OCI-LY1 (cell line): ENCODE results near the gene CFAP61.

Experiments
- H2AFZ ChIP-seq: fragments of 200-600 bp; sonication (generic), shearing (Covaris generic); 2 replicates; pipeline ENCODE4 v1.6.0; 2014; ENCODE audit warnings: antibody characterized with exemption, mild to moderate bottlenecking, low read length
- H3F3A ChIP-seq: fragments of 200-600 bp; sonication (generic), shearing (Covaris generic); 2 replicates; pipeline ENCODE4 v1.6.0; 2014; ENCODE audit warnings: mild to moderate bottlenecking, antibody characterized with exemption, low read length, moderate library complexity; ENCODE audit not compliant: insufficient read depth
- H3K27ac ChIP-seq: fragments of 200-600 bp; sonication (generic); 2 replicates; pipeline ENCODE4 v1.5.1; 2014; ENCODE audit warnings: low read length, mixed run types, mild to moderate bottlenecking, low read depth; ENCODE audit not compliant: poor library complexity, severe bottlenecking
- H3K27me3 ChIP-seq: fragments of 200-600 bp; sonication (generic); 2 replicates; pipeline ENCODE4 v1.6.0; 2014; ENCODE audit warnings: antibody characterized with exemption, mild to moderate bottlenecking, low read length, moderate library complexity; ENCODE audit not compliant: insufficient read depth
- H3K36me3 ChIP-seq: fragments of 200-600 bp; sonication (generic); 2 replicates; pipeline ENCODE4 v1.6.1; 2014; ENCODE audit warnings: mild to moderate bottlenecking, antibody characterized with exemption, low read length, moderate library complexity, mixed read lengths; ENCODE audit not compliant: insufficient read depth
- H3K4me1 ChIP-seq: fragments of 200-600 bp; sonication (generic); 2 replicates; pipeline ENCODE4 v1.5.1; 2014; ENCODE audit warnings: mild to moderate bottlenecking, low read length, moderate library complexity; ENCODE audit not compliant: insufficient read depth, severe bottlenecking
- H3K4me2 ChIP-seq: fragments of 200-600 bp; sonication (generic), shearing (Covaris generic); 2 replicates; pipeline ENCODE4 v1.6.1; 2014; ENCODE audit warnings: low read length
- H3K4me3 ChIP-seq: fragments of 200-600 bp; sonication (generic); 2 replicates; pipeline ENCODE4 v1.5.1; 2014; ENCODE audit warnings: low read length, low read depth, mild to moderate bottlenecking, mixed read lengths; ENCODE audit not compliant: poor library complexity, severe bottlenecking
- H3K79me2 ChIP-seq: fragments of 200-600 bp; shearing (Covaris generic); 2 replicates; pipeline ENCODE4 v1.6.1; 2016; ENCODE audit warnings: mixed run types, low read length, mixed read lengths; ENCODE audit not compliant: insufficient read depth
- H3K9ac ChIP-seq: fragments of 200-600 bp; sonication (generic), shearing (Covaris generic); 2 replicates; pipeline ENCODE4 v1.6.1; 2014; ENCODE audit warnings: mild to moderate bottlenecking, low read length, mixed read lengths
- H3K9me2 ChIP-seq: fragments of 200-600 bp; sonication (generic), shearing (Covaris generic); 2 replicates; pipeline ENCODE4 v1.6.1; 2014; ENCODE audit warnings: low read depth, mild to moderate bottlenecking, low read length, mixed read lengths
- H3K9me3 ChIP-seq: fragments of 200-600 bp; shearing (Covaris generic); 2 replicates; pipeline ENCODE4 v1.6.1; 2014; ENCODE audit warnings: low read length, mixed read lengths
- H4K20me1 ChIP-seq: fragments of 200-600 bp; sonication (generic), shearing (Covaris generic); 2 replicates; pipeline ENCODE4 v1.6.0; 2016; ENCODE audit warnings: mild to moderate bottlenecking, low read length; ENCODE audit not compliant: insufficient read depth
- EZH2 ChIP-seq: fragments of 200-600 bp; sonication (generic), shearing (Covaris generic); IDR thresholded peaks from 2 replicates; pipeline ENCODE4 v1.8.0; 2017; ENCODE audit warnings: borderline replicate concordance, mixed run types, mild to moderate bottlenecking, antibody characterized with exemption, low read length, moderate library complexity, mixed read lengths
- TF ChIP-seq, protein P1 (sequence below): fragments of 200-600 bp; sonication (generic), shearing (Covaris generic); IDR thresholded peaks from 2 replicates; pipeline ENCODE4 v1.5.1; 2017; ENCODE audit warnings: mild to moderate bottlenecking, antibody characterized with exemption, low read length, moderate library complexity, mixed read lengths

Gene CFAP61

DNA sequence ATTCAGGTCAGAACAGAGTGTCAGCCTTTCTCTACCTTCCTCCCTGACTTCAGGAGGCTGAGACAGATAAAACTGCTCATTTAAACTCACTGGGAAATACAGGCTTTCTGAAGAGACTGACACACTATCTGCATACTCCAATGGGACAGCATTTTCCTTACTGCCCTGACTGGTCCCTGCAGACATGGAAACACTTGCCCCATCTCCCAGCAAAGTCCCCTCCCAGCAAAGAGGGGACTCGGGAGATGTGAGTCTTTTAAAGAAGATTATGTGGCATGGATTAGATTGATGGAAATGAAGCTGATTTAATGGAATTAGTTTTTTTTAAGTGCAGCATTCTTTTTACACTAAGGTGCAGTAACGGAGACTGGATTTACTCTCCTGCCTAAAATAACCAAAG is 90.8 kb downstream of the CFAP61 start:
- no peaks in the 10 kb centered on the region for H3K4me1 ChIP-seq
- H3K4me2 ChIP-seq, result no peak overlapping the region
- no peak overlapping the region for H3K9ac ChIP-seq
- H2AFZ ChIP-seq, result no peak overlapping the region
- H3K79me2 ChIP-seq, result no peaks in the 10 kb centered on the region
- H3K9me3 ChIP-seq, result no peaks in the 10 kb centered on the region
- no peaks in the 10 kb centered on the region for H3F3A ChIP-seq
- no peaks in the 10 kb centered on the region for H3K27me3 ChIP-seq
- no peaks in the 10 kb centered on the region for H4K20me1 ChIP-seq
- H3K27ac ChIP-seq, result no peak overlapping the region
- no peaks in the 10 kb centered on the region for H3K9me2 ChIP-seq
- TF ChIP-seq EZH2, result no peak
- TF ChIP-seq, protein P1, sequence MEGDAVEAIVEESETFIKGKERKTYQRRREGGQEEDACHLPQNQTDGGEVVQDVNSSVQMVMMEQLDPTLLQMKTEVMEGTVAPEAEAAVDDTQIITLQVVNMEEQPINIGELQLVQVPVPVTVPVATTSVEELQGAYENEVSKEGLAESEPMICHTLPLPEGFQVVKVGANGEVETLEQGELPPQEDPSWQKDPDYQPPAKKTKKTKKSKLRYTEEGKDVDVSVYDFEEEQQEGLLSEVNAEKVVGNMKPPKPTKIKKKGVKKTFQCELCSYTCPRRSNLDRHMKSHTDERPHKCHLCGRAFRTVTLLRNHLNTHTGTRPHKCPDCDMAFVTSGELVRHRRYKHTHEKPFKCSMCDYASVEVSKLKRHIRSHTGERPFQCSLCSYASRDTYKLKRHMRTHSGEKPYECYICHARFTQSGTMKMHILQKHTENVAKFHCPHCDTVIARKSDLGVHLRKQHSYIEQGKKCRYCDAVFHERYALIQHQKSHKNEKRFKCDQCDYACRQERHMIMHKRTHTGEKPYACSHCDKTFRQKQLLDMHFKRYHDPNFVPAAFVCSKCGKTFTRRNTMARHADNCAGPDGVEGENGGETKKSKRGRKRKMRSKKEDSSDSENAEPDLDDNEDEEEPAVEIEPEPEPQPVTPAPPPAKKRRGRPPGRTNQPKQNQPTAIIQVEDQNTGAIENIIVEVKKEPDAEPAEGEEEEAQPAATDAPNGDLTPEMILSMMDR, result no peak
- no peak overlapping the region for H3K4me3 ChIP-seq
- H3K36me3 ChIP-seq, result no peaks in the 10 kb centered on the region

DNA sequence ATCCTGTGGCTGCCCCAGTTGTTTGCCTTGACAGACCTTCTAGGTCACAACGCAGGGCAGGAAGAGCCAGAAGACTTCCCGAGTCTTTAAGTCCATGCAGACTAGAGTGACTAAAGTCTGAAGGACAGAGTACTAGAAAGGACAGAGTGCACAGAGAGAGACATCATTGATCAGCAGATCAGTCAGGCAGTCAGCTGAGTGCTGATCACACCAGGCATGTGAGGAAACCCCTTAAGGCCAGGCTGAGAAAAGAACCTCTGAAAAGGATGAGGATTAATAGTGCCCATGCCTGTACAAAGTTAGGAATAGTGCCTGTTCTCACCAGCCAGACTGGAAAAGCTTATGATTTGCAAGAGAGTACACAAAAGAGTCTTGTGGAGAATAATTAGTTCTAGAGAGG is 91.3 kb downstream of the CFAP61 start:
- Histone ChIP-seq H2AFZ (no peak overlapping the region), H3F3A (no peaks in the 10 kb centered on the region), H3K9me2 (no peaks in the 10 kb centered on the region), H3K27ac (no peak overlapping the region), H3K4me3 (no peak overlapping the region), H3K4me2 (no peak overlapping the region), H3K36me3 (no peaks in the 10 kb centered on the region), H3K79me2 (no peaks in the 10 kb centered on the region), H3K4me1 (no peaks in the 10 kb centered on the region), H3K9me3 (no peaks in the 10 kb centered on the region), H4K20me1 (no peaks in the 10 kb centered on the region), H3K27me3 (no peaks in the 10 kb centered on the region), H3K9ac (no peak overlapping the region)
- TF ChIP-seq, protein P1, result no peak
- TF ChIP-seq EZH2, result no peak

DNA sequence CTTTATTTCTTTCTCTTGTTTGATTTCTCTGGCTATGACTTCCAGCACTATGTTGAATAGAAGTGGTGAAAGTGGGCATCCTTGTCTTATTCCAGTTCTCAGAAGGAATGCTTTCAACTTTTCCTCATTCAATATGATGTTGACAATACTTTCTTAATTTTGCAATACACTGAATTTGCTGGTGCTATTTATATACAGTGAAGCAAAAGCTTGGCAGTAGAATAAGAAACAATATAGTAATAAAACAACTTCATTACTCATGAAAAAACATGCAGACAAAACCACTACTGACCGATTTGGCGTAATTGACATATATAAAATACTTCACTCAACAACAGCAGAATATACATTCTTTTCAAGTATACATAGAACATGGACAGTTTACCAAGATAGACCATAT is 96.4 kb downstream of the CFAP61 start:
- Histone ChIP-seq H4K20me1 (no peaks in the 10 kb centered on the region), H3K9me2 (no peaks in the 10 kb centered on the region), H3K27me3 (no peaks in the 10 kb centered on the region), H3K27ac (no peak overlapping the region), H3K36me3 (no peaks in the 10 kb centered on the region), H3K9ac (no peak overlapping the region), H3K79me2 (no peaks in the 10 kb centered on the region), H3K4me1 (no peaks in the 10 kb centered on the region), H3K4me3 (no peak overlapping the region), H3K4me2 (no peak overlapping the region), H3F3A (no peaks in the 10 kb centered on the region), H2AFZ (no peak overlapping the region), H3K9me3 (no peaks in the 10 kb centered on the region)
- TF ChIP-seq EZH2, result no peak
- TF ChIP-seq, protein P1, result no peak
